Measurements from ENCODE around the gene CTSZ.

- TF ChIP-seq JUND (IDR thresholded peaks at IDR 0.05; ENCODE audit: low read length) (no peak), CTCF (IDR thresholded peaks at IDR 0.05; ENCODE audit: control extremely low read depth in 1 of 3, insufficient read depth in 1 of 3, low read depth in 1 of 3, low read length in 3 of 3) (no peak), YY1 (IDR thresholded peaks at IDR 0.05; ENCODE audit: low read depth, low read length) (no peak), EP300 (IDR thresholded peaks at IDR 0.05; ENCODE audit: borderline replicate concordance in 1 of 2, low read depth in 2 of 2, low read length in 2 of 2) (no peak), BCL11A (IDR thresholded peaks at IDR 0.05; ENCODE audit: low read depth in 2 of 2, low read length in 2 of 2) (no peak), SP4 (IDR thresholded peaks at IDR 0.05; ENCODE audit: low read length) (no peak), KDM1A (IDR thresholded peaks at IDR 0.05; ENCODE audit: borderline replicate concordance, low read length) (no peak), CHD2 (IDR thresholded peaks at IDR 0.05; ENCODE audit: low read length) (no peak)
- TF ChIP-seq, protein P1, sequence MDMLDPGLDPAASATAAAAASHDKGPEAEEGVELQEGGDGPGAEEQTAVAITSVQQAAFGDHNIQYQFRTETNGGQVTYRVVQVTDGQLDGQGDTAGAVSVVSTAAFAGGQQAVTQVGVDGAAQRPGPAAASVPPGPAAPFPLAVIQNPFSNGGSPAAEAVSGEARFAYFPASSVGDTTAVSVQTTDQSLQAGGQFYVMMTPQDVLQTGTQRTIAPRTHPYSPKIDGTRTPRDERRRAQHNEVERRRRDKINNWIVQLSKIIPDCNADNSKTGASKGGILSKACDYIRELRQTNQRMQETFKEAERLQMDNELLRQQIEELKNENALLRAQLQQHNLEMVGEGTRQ (IDR thresholded peaks at IDR 0.05; ENCODE audit: low read length), result no peak
Measured at GRCh38 chr20:58965270-58966064, 41.6 kb downstream of the CTSZ start.

All from H1 (cell line).